ENCODE measurements around the gene CLCN5.

The CLCN5 gene

DNA sequence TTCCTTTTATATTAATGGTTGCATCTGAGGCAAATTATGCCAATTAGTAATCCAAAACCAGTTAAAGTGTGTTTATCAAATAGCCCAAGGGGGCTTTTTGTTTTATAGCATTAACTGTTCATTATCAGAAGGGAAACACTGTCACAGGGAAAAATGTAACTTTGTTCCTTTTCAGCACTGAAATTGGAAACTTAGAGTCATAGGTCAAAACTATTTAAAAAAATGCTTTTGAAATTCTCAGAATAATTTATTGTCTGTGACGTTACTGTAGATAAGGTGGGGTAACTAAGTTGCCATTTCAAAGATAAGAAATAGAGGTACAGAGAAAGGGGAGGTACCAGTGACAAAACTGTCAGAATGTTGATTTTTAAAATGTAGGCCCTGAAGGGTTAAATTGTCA is 149.1 kb downstream of the CLCN5 start:
- H3K36me3 Mint-ChIP-seq (ENCODE audit: low read depth): no peaks in the 10 kb centered on the region
- no peaks in the 10 kb centered on the region for H3K27me3 Mint-ChIP-seq (ENCODE audit: low read depth)
- H3K4me3 Mint-ChIP-seq: no peak overlapping the region
- H3K27ac Mint-ChIP-seq: no peak overlapping the region
- no peaks in the 10 kb centered on the region for H3K4me1 Mint-ChIP-seq (ENCODE audit: low read depth)
- H3K9me3 Mint-ChIP-seq: no peaks in the 10 kb centered on the region

DNA sequence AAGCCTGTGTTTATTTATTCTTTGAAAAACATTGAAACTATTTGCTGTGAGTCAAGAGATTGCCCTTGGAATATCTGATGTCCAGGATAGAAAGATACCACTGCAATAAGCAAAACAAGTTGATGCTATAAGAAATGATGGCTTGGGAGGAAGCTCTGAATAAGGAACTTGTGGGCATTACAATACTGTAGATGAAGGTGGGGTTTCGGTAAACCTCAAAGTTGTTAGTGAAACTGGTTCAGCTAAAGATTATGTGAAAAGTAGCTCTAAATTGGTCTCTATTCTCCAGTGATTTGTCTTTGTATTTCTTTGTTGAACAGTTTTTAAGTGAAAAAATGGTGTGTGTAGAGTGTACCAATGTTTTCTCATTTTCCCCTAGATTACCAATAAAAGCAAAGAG is 149.7 kb downstream of the CLCN5 start:
- no peaks in the 10 kb centered on the region for H3K36me3 Mint-ChIP-seq (ENCODE audit: low read depth)
- no peaks in the 10 kb centered on the region for H3K27me3 Mint-ChIP-seq (ENCODE audit: low read depth)
- no peak overlapping the region for H3K27ac Mint-ChIP-seq
- H3K4me1 Mint-ChIP-seq (ENCODE audit: low read depth): no peaks in the 10 kb centered on the region
- no peaks in the 10 kb centered on the region for H3K9me3 Mint-ChIP-seq
- no peak overlapping the region for H3K4me3 Mint-ChIP-seq

DNA sequence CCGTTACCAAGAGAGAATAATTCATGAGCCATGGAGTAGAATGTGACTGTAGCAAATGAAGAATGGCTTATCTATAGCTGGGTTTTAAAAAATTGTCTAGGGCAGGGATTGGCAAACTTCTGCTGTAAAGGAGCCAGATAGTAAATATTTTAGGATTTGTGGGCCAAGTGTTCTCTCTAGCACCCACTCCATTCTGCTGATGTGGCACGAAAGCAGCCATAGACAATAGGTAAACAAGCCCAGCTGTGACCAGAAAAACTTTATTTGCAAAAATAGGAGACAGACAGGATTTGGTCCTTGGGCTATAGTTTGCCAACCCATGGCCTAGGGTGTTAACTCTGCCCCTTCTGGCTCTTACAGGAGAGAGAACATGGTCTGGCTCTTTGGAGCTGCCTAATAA is 151.2 kb downstream of the CLCN5 start:
- Mint-ChIP-seq H3K4me3 (no peak overlapping the region), H3K4me1 (ENCODE audit: low read depth) (no peaks in the 10 kb centered on the region), H3K27me3 (ENCODE audit: low read depth) (no peaks in the 10 kb centered on the region), H3K9me3 (no peaks in the 10 kb centered on the region), H3K36me3 (ENCODE audit: low read depth) (no peaks in the 10 kb centered on the region), H3K27ac (no peak overlapping the region)

DNA sequence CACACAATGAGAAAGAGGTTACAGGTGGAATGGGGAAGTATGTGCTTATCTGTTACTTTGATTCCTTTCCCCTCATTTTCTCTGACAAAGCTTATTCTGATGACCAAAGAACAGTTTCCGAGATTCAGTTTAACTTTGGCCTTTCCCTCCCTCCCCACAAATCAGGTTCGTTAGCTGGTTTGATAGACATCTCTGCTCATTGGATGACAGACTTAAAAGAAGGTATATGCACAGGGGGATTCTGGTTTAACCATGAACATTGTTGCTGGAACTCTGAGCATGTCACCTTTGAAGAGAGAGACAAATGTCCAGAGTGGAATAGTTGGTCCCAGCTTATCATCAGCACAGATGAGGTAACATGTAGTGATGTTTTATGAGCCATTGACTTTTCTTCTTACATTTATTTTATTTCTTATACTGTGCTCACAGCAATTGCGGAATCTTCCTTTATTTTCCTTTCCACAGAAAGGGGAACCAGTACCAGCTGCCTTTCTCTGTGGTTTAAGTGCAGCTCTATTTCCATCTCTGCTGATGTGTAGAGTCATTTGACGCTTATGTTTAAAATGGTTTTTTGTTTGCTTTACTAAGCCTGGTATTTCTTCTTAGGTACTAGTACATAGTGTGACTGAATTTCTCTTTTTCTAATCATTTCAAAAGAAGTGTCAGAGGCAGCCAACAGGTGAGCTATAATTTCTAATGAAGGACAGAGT is 153.4 kb downstream of the CLCN5 start:
- H3K27me3 Mint-ChIP-seq (ENCODE audit: low read depth): no peaks in the 10 kb centered on the region
- H3K9me3 Mint-ChIP-seq: no peaks in the 10 kb centered on the region
- H3K4me1 Mint-ChIP-seq (ENCODE audit: low read depth): no peaks in the 10 kb centered on the region
- H3K36me3 Mint-ChIP-seq (ENCODE audit: low read depth): no peaks in the 10 kb centered on the region
- no peak overlapping the region for H3K4me3 Mint-ChIP-seq
- H3K27ac Mint-ChIP-seq: no peak overlapping the region

DNA sequence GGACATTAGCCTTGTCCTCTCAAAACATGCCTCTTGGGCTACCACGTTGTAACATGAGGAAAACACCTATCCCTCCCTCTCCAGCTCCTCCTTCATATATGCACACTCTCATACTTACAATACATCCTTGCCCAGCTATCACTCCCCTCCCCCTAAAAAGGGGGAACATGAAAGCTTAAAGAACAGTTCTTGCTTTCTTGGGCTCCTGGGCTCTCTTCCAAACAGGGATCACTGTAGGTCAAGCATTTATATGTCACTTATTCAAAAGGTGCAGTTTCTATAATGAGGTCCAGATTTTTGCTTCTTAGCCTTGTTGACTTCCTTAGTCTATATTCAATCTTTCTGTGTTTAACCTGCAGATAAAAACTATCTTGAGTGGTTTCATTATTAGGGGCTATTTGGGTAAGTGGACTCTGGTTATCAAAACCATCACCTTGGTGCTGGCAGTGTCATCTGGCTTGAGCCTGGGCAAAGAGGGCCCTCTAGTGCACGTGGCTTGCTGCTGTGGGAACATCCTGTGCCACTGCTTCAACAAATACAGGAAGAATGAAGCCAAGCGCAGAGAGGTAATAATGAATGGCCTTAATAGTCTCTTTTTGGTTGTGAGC is 159.0 kb downstream of the CLCN5 start:
- Mint-ChIP-seq H3K4me3 (no peak overlapping the region), H3K9me3 (no peaks in the 10 kb centered on the region), H3K36me3 (ENCODE audit: low read depth) (no peaks in the 10 kb centered on the region), H3K4me1 (ENCODE audit: low read depth) (no peaks in the 10 kb centered on the region), H3K27me3 (ENCODE audit: low read depth) (no peaks in the 10 kb centered on the region), H3K27ac (no peak overlapping the region)

DNA sequence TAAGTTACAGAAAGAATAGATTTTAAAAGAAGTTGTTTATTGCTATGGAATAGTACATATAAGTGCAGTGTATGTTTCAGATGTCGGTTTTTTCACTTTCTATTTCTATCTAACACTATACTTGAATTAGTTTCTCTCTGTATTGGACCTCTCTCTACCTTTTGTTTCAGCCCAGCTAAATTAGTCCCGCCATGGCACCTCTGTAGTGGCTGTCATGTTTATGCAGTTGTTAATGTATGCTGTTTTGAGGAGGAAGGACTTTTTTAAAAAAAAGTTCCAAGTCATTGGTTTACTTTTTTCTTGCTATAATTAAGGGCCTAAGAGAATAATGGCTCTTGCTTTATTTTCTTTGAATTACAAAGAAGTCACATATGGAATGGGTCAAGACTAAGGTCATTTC is 160.3 kb downstream of the CLCN5 start:
- Mint-ChIP-seq H3K27ac (no peak overlapping the region), H3K4me3 (no peak overlapping the region), H3K9me3 (no peaks in the 10 kb centered on the region), H3K27me3 (ENCODE audit: low read depth) (no peaks in the 10 kb centered on the region), H3K4me1 (ENCODE audit: low read depth) (no peaks in the 10 kb centered on the region), H3K36me3 (ENCODE audit: low read depth) (no peaks in the 10 kb centered on the region)

DNA sequence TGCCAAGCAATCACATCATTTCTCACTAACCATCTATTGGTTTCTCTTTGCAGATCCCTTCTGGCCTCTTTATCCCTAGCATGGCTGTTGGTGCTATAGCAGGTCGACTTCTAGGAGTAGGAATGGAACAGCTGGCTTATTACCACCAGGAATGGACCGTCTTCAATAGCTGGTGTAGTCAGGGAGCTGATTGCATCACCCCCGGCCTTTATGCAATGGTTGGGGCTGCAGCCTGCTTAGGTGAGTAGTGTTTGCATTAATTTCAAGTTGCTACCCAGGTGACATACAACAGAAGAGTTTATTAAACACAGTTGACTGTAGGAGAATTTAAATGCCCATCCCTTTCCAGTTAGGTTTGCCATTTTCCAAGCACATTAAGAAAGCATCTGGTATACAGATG is 166.2 kb downstream of the CLCN5 start:
- Mint-ChIP-seq H3K36me3 (ENCODE audit: low read depth) (no peaks in the 10 kb centered on the region), H3K4me1 (ENCODE audit: low read depth) (no peaks in the 10 kb centered on the region), H3K27me3 (ENCODE audit: low read depth) (no peaks in the 10 kb centered on the region), H3K4me3 (no peak overlapping the region), H3K9me3 (no peaks in the 10 kb centered on the region), H3K27ac (no peak overlapping the region)

DNA sequence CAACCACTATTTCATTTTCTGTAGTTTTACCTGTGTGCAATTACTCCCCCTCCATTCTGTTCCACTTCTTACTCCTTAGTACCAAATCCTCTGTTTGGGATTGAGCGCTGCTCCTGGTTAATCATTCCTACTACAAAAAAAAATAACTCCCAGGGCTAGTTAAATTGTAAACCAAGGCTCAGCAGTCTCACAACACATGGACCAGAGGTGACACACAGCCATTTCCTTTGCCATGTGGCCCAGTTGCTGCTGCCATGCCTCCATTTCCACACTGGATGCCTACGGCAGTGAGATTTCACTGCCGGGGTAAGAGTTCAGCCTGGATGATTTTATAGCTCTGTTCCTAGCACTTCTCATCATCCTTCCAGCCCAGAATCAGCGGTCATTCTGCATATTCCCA is 171.2 kb downstream of the CLCN5 start:
- no peaks in the 10 kb centered on the region for H3K4me1 Mint-ChIP-seq (ENCODE audit: low read depth)
- H3K4me3 Mint-ChIP-seq: no peak overlapping the region
- H3K27me3 Mint-ChIP-seq (ENCODE audit: low read depth): no peaks in the 10 kb centered on the region
- no peak overlapping the region for H3K27ac Mint-ChIP-seq
- H3K9me3 Mint-ChIP-seq: no peaks in the 10 kb centered on the region
- no peaks in the 10 kb centered on the region for H3K36me3 Mint-ChIP-seq (ENCODE audit: low read depth)

DNA sequence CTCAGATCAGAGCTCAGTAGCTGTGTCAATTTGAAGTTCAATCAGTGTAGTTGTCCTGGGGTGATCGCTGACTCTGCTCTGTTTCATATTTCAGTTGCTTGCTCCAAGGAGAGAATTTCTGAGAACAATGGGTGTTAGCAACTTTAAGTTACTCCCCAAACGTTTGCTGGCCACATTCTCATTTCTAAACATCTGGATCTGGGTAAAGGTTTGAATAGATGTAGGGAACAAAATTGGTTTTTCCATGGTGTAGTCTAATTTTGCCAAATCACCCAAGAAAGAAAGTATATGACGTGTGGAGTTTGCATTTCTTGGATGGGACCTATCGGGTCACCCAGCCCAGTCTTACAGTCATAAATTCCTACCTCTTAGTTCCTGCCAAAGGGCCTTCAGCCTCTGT is 174.7 kb downstream of the CLCN5 start:
- no peaks in the 10 kb centered on the region for H3K9me3 Mint-ChIP-seq
- no peaks in the 10 kb centered on the region for H3K4me1 Mint-ChIP-seq (ENCODE audit: low read depth)
- no peaks in the 10 kb centered on the region for H3K36me3 Mint-ChIP-seq (ENCODE audit: low read depth)
- H3K27me3 Mint-ChIP-seq (ENCODE audit: low read depth): no peaks in the 10 kb centered on the region
- H3K4me3 Mint-ChIP-seq: no peak overlapping the region
- H3K27ac Mint-ChIP-seq: no peak overlapping the region

DNA sequence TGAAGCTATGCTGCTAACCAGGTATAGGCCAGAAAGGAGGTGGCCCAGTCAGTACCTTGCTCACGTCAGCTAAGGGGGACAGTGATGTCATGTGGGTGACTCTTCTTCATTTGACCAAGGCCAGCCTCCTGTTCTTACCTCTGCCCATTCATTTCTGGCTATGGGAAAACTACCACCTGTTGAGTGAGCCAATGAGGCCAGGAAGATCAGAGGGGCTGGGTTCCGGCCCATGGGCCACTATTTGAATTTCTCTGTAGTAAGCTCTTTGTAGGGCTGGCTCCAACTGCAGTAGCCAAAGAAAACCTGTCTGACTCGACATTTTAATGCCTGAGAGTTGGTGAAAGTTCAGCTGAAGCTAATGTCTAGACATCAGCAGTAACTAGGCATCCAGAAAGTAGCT is 175.8 kb downstream of the CLCN5 start:
- Mint-ChIP-seq H3K4me1 (ENCODE audit: low read depth) (no peaks in the 10 kb centered on the region), H3K9me3 (no peaks in the 10 kb centered on the region), H3K36me3 (ENCODE audit: low read depth) (no peaks in the 10 kb centered on the region), H3K4me3 (no peak overlapping the region), H3K27ac (no peak overlapping the region), H3K27me3 (ENCODE audit: low read depth) (no peaks in the 10 kb centered on the region)

DNA sequence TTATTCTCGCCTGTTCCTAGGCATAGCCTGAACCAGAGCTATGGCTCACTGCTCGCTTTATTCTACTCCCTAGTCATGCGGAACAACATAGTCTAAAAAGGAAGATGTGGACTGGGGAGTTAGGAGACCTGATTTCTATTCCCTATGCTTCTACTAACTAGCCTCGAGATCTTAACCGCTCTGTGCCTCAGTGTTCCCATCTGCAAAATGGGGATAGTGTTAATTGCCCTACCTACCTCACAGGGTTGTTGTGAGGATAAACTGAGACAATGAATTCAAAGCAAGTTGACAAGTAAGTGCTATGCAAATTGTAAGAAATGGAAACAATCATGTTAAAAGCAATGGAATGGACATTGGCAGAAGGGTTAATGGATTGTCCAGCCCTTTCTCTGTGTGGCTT is 176.4 kb downstream of the CLCN5 start:
- H3K4me1 Mint-ChIP-seq (ENCODE audit: low read depth): no peaks in the 10 kb centered on the region
- no peaks in the 10 kb centered on the region for H3K36me3 Mint-ChIP-seq (ENCODE audit: low read depth)
- H3K4me3 Mint-ChIP-seq: no peak overlapping the region
- no peaks in the 10 kb centered on the region for H3K9me3 Mint-ChIP-seq
- H3K27me3 Mint-ChIP-seq (ENCODE audit: low read depth): no peaks in the 10 kb centered on the region
- no peak overlapping the region for H3K27ac Mint-ChIP-seq

DNA sequence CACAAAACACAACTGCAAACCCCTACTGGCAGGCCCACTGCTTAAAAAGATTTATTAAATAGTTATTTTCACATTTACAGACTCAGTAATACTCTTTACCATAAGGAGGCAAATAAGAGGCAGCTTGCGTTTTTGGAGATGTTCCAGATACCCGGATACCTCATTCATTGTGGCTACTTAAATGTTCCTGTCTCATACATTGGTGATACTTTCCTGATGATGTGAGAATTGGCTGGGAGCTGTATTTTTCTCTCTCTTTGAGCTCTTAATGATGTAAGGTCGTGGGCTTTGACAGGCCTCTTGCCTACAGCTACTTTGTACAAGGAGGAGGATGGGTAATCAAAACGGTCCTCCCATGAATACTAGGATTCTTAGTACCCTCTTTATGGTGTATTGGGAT is 176.9 kb downstream of the CLCN5 start:
- Mint-ChIP-seq H3K36me3 (ENCODE audit: low read depth) (no peaks in the 10 kb centered on the region), H3K4me1 (ENCODE audit: low read depth) (no peaks in the 10 kb centered on the region), H3K4me3 (no peak overlapping the region), H3K27ac (no peak overlapping the region), H3K27me3 (ENCODE audit: low read depth) (no peaks in the 10 kb centered on the region), H3K9me3 (no peaks in the 10 kb centered on the region)

DNA sequence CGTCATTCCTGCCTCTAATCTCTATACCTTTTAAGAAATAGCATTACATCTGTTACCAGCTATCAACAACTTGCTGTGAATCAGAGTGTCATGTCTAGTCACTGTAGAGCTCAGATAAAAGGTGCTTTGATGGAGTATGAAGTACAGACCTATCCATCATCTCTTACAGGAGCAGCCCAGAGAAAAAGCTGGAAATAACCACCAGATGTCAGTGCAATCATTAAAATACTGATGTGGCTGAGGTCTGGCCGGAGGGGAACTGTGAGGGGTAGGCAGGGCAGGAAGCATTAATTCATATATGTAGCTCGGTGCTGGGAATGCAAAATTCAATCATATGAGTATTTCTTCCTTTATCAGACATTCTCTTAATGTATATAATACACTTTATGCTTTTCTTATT is 177.8 kb downstream of the CLCN5 start:
- H3K27me3 Mint-ChIP-seq (ENCODE audit: low read depth): no peaks in the 10 kb centered on the region
- H3K9me3 Mint-ChIP-seq: no peaks in the 10 kb centered on the region
- H3K4me1 Mint-ChIP-seq (ENCODE audit: low read depth): no peaks in the 10 kb centered on the region
- H3K4me3 Mint-ChIP-seq: no peak overlapping the region
- no peaks in the 10 kb centered on the region for H3K36me3 Mint-ChIP-seq (ENCODE audit: low read depth)
- H3K27ac Mint-ChIP-seq: no peak overlapping the region

DNA sequence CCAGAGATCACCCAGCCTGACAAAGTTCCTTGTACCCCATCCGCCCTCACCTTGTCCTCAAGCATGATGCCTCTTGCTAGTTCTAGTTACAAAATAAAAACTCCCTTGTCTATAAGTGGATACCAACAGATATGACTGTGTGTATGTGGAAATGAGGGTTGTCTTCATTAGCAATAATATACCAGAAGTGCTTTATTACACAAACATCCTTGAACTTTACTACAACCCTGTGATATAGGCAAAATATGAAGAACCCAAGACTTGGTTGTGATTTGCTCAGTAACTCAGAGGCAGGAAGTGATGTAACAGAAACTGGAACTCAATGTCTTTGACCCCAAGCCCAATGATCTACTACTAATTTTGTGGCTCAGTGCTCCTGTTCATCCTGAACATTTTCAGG is 180.8 kb downstream of the CLCN5 start:
- H3K9me3 Mint-ChIP-seq: no peaks in the 10 kb centered on the region
- H3K27me3 Mint-ChIP-seq (ENCODE audit: low read depth): no peaks in the 10 kb centered on the region
- H3K4me3 Mint-ChIP-seq: no peak overlapping the region
- H3K27ac Mint-ChIP-seq: no peak overlapping the region
- H3K36me3 Mint-ChIP-seq (ENCODE audit: low read depth): no peaks in the 10 kb centered on the region
- no peaks in the 10 kb centered on the region for H3K4me1 Mint-ChIP-seq (ENCODE audit: low read depth)

DNA sequence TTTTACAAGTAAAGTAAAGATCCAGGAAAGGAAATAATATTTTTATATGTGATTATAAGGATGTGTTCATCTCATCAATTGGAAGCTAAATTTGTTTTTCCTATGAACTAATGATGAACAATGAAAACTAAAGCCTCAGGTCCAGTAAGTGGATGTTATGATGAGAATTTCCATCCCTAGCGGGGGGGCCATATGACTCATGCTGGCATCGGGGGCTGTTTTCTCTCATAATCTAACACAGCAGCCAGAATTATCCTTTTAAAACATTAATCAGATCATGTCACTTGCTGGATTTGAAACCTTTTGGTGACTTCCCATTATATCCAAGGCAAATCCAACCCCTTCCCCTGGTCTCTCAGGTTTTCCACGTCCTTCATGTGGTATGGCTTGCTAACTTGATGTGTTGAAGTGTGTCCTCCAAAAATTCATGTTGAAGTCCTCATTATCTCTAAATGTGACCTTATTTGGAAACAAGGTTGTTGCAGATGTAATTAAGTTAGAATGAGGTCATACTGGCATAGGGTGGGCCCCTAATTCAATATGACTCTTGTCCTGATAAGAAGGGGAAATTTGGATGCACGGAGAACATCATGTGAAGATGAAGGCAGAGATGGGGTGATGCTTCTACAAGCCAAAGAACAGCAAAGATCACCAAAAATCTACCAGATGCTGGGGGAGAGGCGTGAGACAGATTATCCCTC is 181.6 kb downstream of the CLCN5 start:
- Mint-ChIP-seq H3K9me3 (no peaks in the 10 kb centered on the region), H3K27me3 (ENCODE audit: low read depth) (no peaks in the 10 kb centered on the region)

More for the DNA sequence above, 181.6 kb downstream of the CLCN5 start:
- Mint-ChIP-seq H3K4me3 (no peak overlapping the region), H3K27ac (no peak overlapping the region), H3K36me3 (ENCODE audit: low read depth) (no peaks in the 10 kb centered on the region), H3K4me1 (ENCODE audit: low read depth) (no peaks in the 10 kb centered on the region)
